NCI-H2029 treated with DMSO at 0.1 percent for 48 hours (cell line): ENCODE data around the gene FAM3D.
"Not testable (repeated sequence)": the region's sequence is repeated elsewhere in the genome, so short reads cannot be mapped to it uniquely, and the experiment has no call there.

ENCODE experiments used
- DNase-seq: peaks from one replicate; lab custom pipeline; 2025; lab: John Stamatoyannopoulos, UW

The FAM3D gene

DNA sequence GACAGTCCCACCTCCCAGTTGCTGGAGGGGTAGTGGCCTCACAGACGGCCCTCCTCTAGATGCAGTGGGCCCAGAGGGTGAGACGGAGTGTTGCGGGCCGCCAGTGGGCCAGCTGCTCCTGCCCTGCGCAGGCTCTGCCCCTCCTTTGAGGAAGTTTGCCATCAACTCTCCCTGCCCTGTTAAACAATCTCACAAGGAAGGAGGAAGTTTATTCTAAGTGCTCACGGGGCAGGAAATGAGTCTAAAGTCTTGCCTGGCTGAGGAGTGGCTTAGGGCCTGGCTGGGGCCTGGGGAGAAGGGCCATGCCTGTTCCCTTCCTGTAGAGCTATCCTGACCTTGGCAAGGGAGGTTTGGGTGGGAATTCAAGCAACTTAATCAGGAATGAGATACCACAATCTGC, at the start of gene FAM3D:
Gene FAM3D, minus strand, starts transcription at position 92 of the 400 bp plus-strand sequence. CDS start 11,211 bp downstream, outside the sequence.
- DNase-seq, result no peak

DNA sequence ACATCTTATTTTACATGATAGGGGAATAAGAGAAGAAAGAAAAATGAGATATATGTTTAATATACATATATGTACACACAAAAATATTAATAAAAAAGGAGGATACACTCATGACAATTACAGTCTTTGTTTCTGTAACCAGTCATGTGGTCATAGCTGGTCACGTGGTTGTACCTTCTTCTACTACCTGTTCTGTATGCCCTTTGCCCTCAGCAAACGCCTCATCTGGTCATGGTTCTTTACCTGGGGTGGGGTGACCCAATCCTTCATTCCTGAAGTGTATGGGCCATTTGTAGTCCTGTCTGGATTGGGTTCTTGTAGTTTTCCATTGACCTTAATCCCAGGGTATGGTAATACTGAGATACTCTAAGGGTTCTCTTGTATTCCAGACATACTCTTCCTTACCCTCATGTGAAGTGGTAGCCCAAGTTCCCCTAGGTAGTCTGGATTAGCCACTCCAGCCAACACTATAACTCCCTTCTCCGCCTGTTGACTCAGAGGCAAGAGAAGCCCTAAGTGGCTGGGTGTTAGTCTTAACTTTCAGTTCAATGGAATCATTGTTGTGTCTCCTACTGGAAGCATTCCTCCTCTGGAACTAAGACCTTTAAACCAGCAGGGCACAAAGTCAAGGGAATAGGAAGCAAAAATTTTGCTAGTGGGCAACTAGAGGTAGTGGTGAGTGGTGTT, 47.3 kb upstream of the FAM3D start:
- no peak for DNase-seq

GRCh38 chr3:58711871-58712270, 45.3 kb upstream of the FAM3D start:
- DNase-seq, result no peak

- DNase-seq, result not testable (repeated sequence)
These were observed 42.4 kb upstream of the FAM3D start for GRCh38 chr3:58708983-58709382.

DNA sequence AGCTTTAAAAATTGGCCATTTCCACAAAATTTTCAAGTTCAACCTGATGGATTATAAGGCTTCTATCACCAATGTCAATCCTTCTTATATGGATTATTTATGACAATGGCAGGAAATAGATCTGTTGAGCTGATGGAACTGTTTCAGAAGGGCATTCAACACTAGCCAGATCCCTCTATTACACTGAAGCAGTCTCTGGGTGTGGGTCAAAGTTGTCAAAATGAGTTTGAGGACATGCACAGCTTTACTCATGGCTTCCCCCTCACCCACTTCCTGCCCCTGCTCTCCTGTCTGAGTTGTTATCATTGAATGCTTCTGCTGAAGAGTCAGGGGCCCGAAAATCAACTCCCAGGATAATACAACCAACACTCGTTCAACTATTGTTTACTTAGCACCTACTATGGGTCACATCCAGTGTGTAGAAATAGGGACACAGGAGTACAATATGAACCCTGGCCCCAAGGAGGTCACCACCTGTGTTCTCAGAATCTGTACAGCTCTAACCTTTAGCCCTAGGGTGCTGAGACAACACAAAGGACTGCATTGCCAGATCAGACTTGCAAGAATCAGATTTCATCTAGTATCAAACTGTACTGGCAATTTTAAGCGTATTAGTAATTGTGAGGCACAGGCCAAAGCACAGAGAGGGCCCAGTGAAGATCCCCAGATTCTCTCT, 41.7 kb upstream of the FAM3D start:
- no peak for DNase-seq

- no peak for DNase-seq
These were observed 40.9 kb upstream of the FAM3D start for GRCh38 chr3:58707390-58707930.

DNA sequence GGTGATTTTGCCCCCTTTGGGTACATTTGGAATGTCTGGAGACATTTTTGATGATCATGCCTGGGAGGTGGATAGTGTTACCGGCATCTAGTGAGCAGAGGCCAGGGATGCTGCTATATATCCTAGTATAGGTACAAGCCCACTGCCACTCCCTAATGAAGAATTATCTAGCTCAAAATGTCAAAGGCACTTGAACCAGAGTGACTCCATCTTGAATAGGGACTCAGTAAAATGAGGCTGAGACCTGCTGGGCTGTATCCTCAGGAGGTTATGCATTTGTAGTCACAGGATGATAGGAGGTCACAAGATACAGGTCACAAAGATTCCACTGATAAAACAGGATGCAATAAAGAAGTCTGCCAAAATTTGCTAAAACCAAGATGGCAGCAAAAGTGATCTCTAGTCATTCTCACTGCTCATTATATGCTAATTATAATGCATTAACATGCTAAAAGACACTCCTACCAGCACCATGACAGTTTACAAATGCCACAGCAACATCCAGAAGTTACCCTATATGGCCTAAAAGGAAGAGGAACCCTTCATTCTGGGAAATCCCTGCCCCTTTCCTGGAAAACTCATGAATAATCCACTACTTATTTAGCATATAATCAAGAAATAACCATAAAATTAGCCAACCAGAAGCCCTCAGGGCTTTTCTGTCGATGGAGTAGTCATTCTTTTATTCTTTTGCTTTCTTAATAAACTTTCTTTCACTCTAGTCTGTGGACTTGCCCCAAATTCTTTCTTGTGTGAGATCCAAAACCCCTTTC, 40.0 kb upstream of the FAM3D start:
- DNase-seq, result no peak

- peak; percentile 8 for DNase-seq
These were observed 38.2 kb upstream of the FAM3D start for GRCh38 chr3:58704745-58705144.

DNA sequence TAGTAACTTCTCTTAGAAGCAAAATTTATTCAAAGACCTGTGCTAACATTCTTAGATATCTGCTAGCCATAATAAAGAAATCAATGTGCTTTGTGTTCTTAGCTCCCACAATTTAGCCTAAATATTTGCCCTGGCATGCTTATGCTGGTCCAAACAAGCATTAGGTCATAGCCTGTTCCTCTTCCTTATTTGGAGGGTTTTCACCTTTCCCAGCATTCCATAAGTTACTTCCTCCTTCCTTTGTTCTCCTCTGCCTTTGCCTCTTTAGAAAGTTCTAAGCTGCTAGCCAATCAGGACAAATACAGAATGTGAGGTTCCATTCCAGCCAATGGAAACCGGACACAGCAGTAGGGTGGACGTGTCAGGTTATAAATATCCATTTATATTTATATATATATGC, 37.7 kb upstream of the FAM3D start:
- DNase-seq, result not testable (repeated sequence)

GRCh38 chr3:58698246-58698645, 31.7 kb upstream of the FAM3D start:
- DNase-seq, result no peak

GRCh38 chr3:58697561-58697960, 31.0 kb upstream of the FAM3D start:
- no peak for DNase-seq

- not testable (repeated sequence) for DNase-seq
These were observed 30.2 kb upstream of the FAM3D start for GRCh38 chr3:58696813-58697212.

DNA sequence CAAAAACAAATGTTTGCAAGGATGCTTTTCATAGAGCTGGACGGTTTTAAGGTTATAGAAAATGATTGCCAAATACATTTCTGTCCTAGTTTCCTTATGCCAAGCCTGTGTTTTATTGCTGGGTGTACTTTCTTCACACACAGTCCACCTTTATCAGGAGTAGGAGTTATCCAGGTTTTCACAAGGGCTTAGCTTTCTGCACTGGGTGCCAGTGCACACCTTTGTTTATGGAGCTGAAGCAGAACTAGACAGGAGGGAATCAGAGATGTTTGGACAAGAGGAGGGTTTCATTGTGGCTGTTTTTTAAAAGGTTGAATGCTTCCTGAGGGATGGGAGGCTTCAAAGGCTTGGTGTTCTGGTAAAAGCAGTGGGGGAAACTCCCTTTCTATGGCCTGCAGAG, 29.5 kb upstream of the FAM3D start:
- DNase-seq, result no peak

- DNase-seq, result not testable (repeated sequence)
These were observed 28.7 kb upstream of the FAM3D start for GRCh38 chr3:58695284-58695683.

- DNase-seq, result no peak
These were observed 27.6 kb upstream of the FAM3D start for GRCh38 chr3:58693940-58694850.

DNA sequence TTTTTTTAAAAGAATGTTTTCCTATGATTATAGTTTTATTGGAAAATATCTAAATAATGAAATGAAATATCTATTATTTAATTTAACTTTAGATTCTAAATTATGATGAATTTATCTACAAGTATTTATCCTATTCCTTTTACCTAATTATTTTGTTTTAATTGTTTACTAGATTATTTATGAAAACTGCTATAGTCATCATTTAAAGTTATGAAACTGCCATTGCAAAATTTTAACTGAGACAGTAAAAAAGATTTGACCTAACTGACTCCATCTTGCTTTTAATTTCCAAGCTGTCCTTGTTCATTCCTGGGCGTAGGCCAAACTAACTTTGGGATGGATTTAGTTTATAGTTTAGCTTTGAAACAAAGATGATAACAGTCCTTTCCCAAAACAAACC, 25.9 kb upstream of the FAM3D start:
- no peak for DNase-seq

DNA sequence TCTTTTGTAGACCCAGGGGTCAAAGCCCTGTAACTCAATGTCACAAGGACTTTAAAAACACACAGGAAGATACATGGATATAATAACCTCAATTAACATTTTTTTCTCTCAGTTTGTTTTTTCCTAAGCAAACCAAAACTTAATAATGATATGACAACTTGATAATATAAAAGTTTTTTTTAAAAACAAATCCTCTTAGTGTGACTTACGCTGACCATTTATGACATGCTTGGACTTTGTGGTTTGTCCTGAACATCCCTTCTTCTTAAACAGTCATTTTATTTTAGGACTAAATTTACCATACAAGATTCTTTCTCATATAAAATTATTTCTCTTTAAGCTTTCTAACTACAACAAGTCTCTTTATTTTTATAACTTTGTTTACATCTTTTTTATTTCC, 25.4 kb upstream of the FAM3D start:
- no peak for DNase-seq

DNA sequence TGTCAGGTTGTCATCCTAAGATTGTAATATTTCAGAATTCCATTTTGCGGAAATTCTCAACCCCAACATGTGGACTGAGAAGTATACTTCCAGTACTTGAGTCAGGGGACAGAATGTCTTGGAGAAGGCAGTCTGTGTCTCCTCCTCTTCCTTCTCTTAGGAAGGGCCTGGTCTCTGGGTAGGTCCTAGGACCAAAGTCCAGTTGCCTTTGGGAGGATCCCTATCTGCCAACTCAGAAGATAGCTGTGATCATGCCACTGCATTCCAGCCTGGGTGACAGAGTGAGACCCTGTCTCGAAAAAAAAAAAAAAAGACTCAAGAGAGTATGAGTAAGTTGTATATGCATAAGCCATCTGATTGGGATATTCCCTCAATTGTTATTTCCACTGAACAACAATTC, 23.9 kb upstream of the FAM3D start:
- no peak for DNase-seq

- DNase-seq, result peak; percentile 4
These were observed 22.0 kb upstream of the FAM3D start for GRCh38 chr3:58688574-58688973.

GRCh38 chr3:58686847-58687246, 20.3 kb upstream of the FAM3D start:
- DNase-seq, result no peak

DNA sequence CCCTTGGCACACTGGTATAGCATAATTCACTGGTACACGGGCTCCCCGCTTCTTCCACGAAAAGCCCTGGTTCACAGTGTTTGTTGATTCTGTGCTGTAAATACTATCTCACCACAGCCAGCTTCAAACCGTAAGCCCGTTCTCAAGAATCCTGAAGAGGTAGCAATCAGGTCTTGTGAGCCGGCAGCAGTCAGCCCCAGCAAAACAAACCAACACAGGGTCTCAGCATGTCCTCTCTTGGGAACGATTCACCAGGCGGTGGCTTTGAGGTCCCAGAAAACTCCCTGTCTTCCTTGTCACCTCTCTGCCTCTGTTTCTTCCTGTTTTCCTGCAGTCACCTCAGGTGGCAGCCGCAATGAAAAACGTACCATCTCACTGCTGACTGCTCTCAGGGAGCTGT, 19.1 kb upstream of the FAM3D start:
- DNase-seq, result no peak

- DNase-seq, result no peak
These were observed 16.9 kb upstream of the FAM3D start for GRCh38 chr3:58683466-58683865.
